ENCODE results near the gene TEAD1.

GRCh38 chr11:12857572-12857971, 183.4 kb downstream of the TEAD1 start:
- TF ChIP-seq, protein P1, sequence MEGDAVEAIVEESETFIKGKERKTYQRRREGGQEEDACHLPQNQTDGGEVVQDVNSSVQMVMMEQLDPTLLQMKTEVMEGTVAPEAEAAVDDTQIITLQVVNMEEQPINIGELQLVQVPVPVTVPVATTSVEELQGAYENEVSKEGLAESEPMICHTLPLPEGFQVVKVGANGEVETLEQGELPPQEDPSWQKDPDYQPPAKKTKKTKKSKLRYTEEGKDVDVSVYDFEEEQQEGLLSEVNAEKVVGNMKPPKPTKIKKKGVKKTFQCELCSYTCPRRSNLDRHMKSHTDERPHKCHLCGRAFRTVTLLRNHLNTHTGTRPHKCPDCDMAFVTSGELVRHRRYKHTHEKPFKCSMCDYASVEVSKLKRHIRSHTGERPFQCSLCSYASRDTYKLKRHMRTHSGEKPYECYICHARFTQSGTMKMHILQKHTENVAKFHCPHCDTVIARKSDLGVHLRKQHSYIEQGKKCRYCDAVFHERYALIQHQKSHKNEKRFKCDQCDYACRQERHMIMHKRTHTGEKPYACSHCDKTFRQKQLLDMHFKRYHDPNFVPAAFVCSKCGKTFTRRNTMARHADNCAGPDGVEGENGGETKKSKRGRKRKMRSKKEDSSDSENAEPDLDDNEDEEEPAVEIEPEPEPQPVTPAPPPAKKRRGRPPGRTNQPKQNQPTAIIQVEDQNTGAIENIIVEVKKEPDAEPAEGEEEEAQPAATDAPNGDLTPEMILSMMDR (IDR thresholded peaks at IDR 0.05) = no peak
- TF ChIP-seq EP300 (IDR thresholded peaks at IDR 0.05) (no peak), POLR2A (IDR thresholded peaks at IDR 0.05) (no peak)

All from tibial nerve (tissue), 4 donors.